GM23248 (cell line): ENCODE measurements around the gene TMEM187. TPM values are rescaled to one million over a fixed set of nuclear protein-coding genes. Genes with fewer than 3 reads are reported as not detected.

Experiments
- DNase-seq: peaks from one replicate; pipeline ENCODE4 v3.0.0-alpha.2; 2015
- H2AFZ ChIP-seq: fragments of 200-600 bp; sonication (generic); 2 replicates; pipeline ENCODE4 v1.6.1; 2016; ENCODE audit warnings: antibody characterized with exemption
- H3F3A ChIP-seq: fragments of 200-600 bp; sonication (generic); 2 replicates; pipeline ENCODE4 v1.6.1; 2016; ENCODE audit warnings: mild to moderate bottlenecking, antibody characterized with exemption, mixed run types; ENCODE audit not compliant: insufficient read depth
- H3K27ac ChIP-seq: fragments of 200-600 bp; sonication (generic); 2 replicates; pipeline ENCODE4 v1.5.1; 2016; ENCODE audit warnings: mild to moderate bottlenecking
- H3K27me3 ChIP-seq: fragments of 200-600 bp; sonication (generic); replicated peaks from 2 replicates; pipeline ENCODE4 v1.6.1; 2016; ENCODE audit warnings: mild to moderate bottlenecking; ENCODE audit not compliant: insufficient read depth
- H3K36me3 ChIP-seq: fragments of 200-600 bp; sonication (generic); 2 replicates; pipeline ENCODE4 v1.6.1; 2016; ENCODE audit warnings: low read depth, mild to moderate bottlenecking
- H3K4me1 ChIP-seq: fragments of 200-600 bp; sonication (generic); 2 replicates; pipeline ENCODE4 v1.6.1; 2016; ENCODE audit warnings: mild to moderate bottlenecking; ENCODE audit not compliant: insufficient read depth
- H3K4me2 ChIP-seq: fragments of 200-600 bp; sonication (generic); one replicate; pipeline ENCODE4 v1.6.1; 2016; ENCODE audit warnings: mild to moderate bottlenecking; ENCODE audit not compliant: unreplicated experiment
- H3K4me3 ChIP-seq: fragments of 200-600 bp; sonication (generic); 2 replicates; pipeline ENCODE4 v1.5.1; 2016; ENCODE audit warnings: mild to moderate bottlenecking
- H3K79me2 ChIP-seq: fragments of 200-600 bp; sonication (generic); 2 replicates; pipeline ENCODE4 v1.6.1; 2016; ENCODE audit warnings: mild to moderate bottlenecking; ENCODE audit not compliant: insufficient read depth
- H3K9ac ChIP-seq: fragments of 200-600 bp; sonication (generic); 2 replicates; pipeline ENCODE4 v1.6.1; 2016; ENCODE audit warnings: mild to moderate bottlenecking
- H3K9me2 ChIP-seq: fragments of 200-600 bp; sonication (generic); 2 replicates; pipeline ENCODE4 v1.6.1; 2016; ENCODE audit warnings: mixed run types, mild to moderate bottlenecking, moderate library complexity; ENCODE audit not compliant: insufficient read depth
- H3K9me3 ChIP-seq: fragments of 200-600 bp; sonication (generic); one replicate; pipeline ENCODE4 v1.6.1; 2017; ENCODE audit warnings: low read depth
- H4K20me1 ChIP-seq: fragments of 200-600 bp; sonication (generic); 2 replicates; pipeline ENCODE4 v1.6.0; 2016; ENCODE audit not compliant: insufficient read depth
- EZH2 ChIP-seq: fragments of 200-600 bp; sonication (generic); IDR thresholded peaks from 2 replicates; pipeline ENCODE4 v1.6.1; 2018; ENCODE audit warnings: antibody characterized with exemption, mild to moderate bottlenecking; ENCODE audit not compliant: insufficient read depth, poor library complexity, severe bottlenecking
- EZH2phosphoT487 ChIP-seq: fragments of 200-600 bp; sonication (generic); IDR thresholded peaks from 2 replicates; pipeline ENCODE4 v1.6.1; 2018; ENCODE audit warnings: antibody characterized with exemption, moderate library complexity, mild to moderate bottlenecking, low read depth; ENCODE audit not compliant: insufficient read depth
- whole genome bisulfite sequencing, 2 experiments: methylation state at CpG; one replicate each; pipeline ENCODE4 v1.1.6; 2015 to 2017; ENCODE audit warnings: low lambda C conversion rate in 2 of 2, low coverage in 1 of 2; ENCODE audit errors: missing lambda C conversion rate in 2 of 2; 5-methylcytosine and 5-hydroxymethylcytosine counted together
- in situ Hi-C: fragments of 300-500 bp; cut with MboI; formaldehyde crosslinking; loops from 2 replicates; pipeline ENCODE4 v1.15.0; 2020
- polyA plus RNA-seq: library from polyadenylated mRNA; unstranded; fragments of >200 nt; fragmentation: Nextera tagmentation; extraction: Ambion mirVana; gene quantifications from 2 replicates; pipeline ENCODE4 v1.2.1, GENCODE V29; 2016
- total RNA-seq: library from RNA; depleted of rRNA; stranded (reverse); fragments of >200 nt; shearing (Covaris generic); gene quantifications from 2 replicates; pipeline ENCODE4 v1.2.3, GENCODE V29; 2014

The TMEM187 gene
- total and polyA plus RNA-seq, 2 experiments from 2014 or later, result 7.6 to 8.5 TPM

DNA sequence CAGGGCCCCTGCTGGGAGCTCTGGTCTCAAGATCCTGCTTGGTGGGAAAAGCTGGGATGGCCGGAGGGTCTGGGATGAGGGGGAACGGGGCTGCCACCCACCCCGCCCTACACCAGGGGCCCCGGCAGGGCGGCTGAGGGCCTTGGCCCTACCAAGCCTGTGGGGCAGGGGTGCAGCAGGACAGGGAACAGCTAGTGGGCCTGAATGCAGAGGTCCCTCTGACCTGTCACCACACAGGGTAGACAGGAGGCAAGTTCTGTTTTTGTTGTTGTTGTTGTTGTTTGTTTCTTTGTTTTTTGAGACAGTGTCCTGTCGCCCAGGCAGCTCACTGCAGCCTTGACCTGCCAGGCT lies 27.8 kb upstream of the TMEM187 start:
- Histone ChIP-seq H3K79me2 (no peaks in the 10 kb centered on the region), H3F3A (no peaks in the 10 kb centered on the region), H4K20me1 (no peaks in the 10 kb centered on the region), H3K27ac (no peak overlapping the region), H3K4me2 (no peak overlapping the region), H3K9me3 (no peaks in the 10 kb centered on the region), H2AFZ (no peak overlapping the region), H3K36me3 (no peaks in the 10 kb centered on the region; the same call in 1 of the 2 replicates), H3K9me2 (no peaks in the 10 kb centered on the region), H3K9ac (no peak overlapping the region), H3K27me3 (no peaks in the 10 kb centered on the region), H3K4me1 (no peaks in the 10 kb centered on the region), H3K4me3 (no peak overlapping the region)
- TF ChIP-seq EZH2phosphoT487, result no peak
- TF ChIP-seq EZH2, result no peak
- DNase-seq, result no peak
- in situ Hi-C loops, result no loop called here
- 30 to 33% methylated on average over 3 to 4 of the region's 6 CpGs for WGBS, 2 experiments

GRCh38 chrX:153945956-153946943 lies 26.3 kb upstream of the TMEM187 start:
- no peaks in the 10 kb centered on the region for H3K9me2 ChIP-seq
- WGBS, 2 experiments, result 60 to 86% methylated on average over 11 to 19 of the region's 24 CpGs
- no peaks in the 10 kb centered on the region for H3K4me1 ChIP-seq

GRCh38 chrX:153947009-153947769 lies 25.4 kb upstream of the TMEM187 start:
- Histone ChIP-seq H3K4me3 (no peak overlapping the region), H3K27me3 (no peaks in the 10 kb centered on the region), H3K9ac (no peak overlapping the region), H3K9me2 (no peaks in the 10 kb centered on the region), H3K79me2 (no peaks in the 10 kb centered on the region), H2AFZ (no peak overlapping the region), H3K4me2 (no peak overlapping the region), H3K36me3 (no peaks in the 10 kb centered on the region; the same call in 1 of the 2 replicates), H3K9me3 (no peaks in the 10 kb centered on the region), H3F3A (no peaks in the 10 kb centered on the region), H3K27ac (no peak overlapping the region), H3K4me1 (no peaks in the 10 kb centered on the region), H4K20me1 (no peaks in the 10 kb centered on the region)
- WGBS, 2 experiments, result 21 to 27% methylated on average over 14 to 17 of the region's 19 CpGs
- peak; percentile 87 for DNase-seq
- in situ Hi-C loops, result no loop called here
- no peak for TF ChIP-seq EZH2phosphoT487
- no peak for TF ChIP-seq EZH2

More at GRCh38 chrX:153945956-153946943, 26.3 kb upstream of the TMEM187 start:
- Histone ChIP-seq H3K4me2 (no peak overlapping the region), H2AFZ (no peak overlapping the region), H3K9ac (no peak overlapping the region), H3K79me2 (no peaks in the 10 kb centered on the region), H3K4me3 (no peak overlapping the region), H3K27me3 (no peaks in the 10 kb centered on the region), H3K9me3 (no peaks in the 10 kb centered on the region), H3K36me3 (no peaks in the 10 kb centered on the region; the same call in 1 of the 2 replicates), H4K20me1 (no peaks in the 10 kb centered on the region), H3F3A (no peaks in the 10 kb centered on the region), H3K27ac (no peak overlapping the region)
- TF ChIP-seq EZH2phosphoT487 (no peak), EZH2 (no peak)
- DNase-seq, result no peak
- in situ Hi-C loops, result no loop called here

DNA sequence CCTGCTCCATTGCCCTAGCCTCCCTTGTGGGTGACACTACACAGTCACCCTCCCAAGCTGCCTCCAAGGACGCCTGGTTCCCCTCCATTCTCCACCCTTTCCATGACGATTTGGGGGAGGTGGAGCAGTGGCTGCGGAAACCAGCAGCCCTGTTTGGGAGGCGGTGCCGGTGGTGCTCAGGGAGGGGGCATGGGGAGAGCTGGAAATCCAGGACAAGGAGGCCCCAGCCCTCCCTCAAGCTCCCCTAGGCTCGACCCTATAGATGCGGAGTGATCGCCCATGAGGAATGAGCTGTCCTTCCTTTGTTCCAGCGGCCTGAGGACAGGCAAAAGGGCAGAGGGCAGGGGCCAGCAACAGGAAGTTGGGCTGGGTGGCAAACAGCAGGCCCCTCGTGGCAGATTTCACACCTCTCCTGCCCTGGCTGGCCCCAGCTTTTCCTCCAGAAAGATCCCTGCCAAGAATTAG lies 24.5 kb upstream of the TMEM187 start:
- Histone ChIP-seq H3K9me2 (no peaks in the 10 kb centered on the region), H3K9me3 (no peaks in the 10 kb centered on the region), H2AFZ (no peak overlapping the region), H3F3A (no peaks in the 10 kb centered on the region), H3K36me3 (no peaks in the 10 kb centered on the region; the same call in 1 of the 2 replicates), H3K79me2 (no peaks in the 10 kb centered on the region), H3K27ac (no peak overlapping the region), H3K4me2 (no peak overlapping the region), H4K20me1 (no peaks in the 10 kb centered on the region), H3K4me3 (no peak overlapping the region), H3K4me1 (no peaks in the 10 kb centered on the region), H3K27me3 (no peaks in the 10 kb centered on the region), H3K9ac (no peak overlapping the region)
- TF ChIP-seq EZH2 (no peak), EZH2phosphoT487 (no peak)
- 75 to 79% methylated on average over 5 to 10 of the region's 10 CpGs for WGBS, 2 experiments
- no peak for DNase-seq
- in situ Hi-C loops, result no loop called here
